ENCODE results near the gene NECAB3. TPM values are rescaled to one million over a fixed set of nuclear protein-coding genes. Genes with fewer than 3 reads are reported as not detected.

Gene NECAB3
- total RNA-seq, 4 donors from 2014 or later, result 30.6 to 71.9 (median 52.9) TPM

- 89 to 97% methylated on average over 4 to 6 of the region's 10 CpGs for WGBS, 2 donors (ENCODE audit: low coverage in 1 of 2)
- Histone ChIP-seq H3K9me3 (no peaks in the 10 kb centered on the region), H3K27me3 (no peaks in the 10 kb centered on the region), H3K4me3 (no peak overlapping the region), H3K27ac (no peak overlapping the region), H3K36me3 (peaks cover 0 to 4% of the 10 kb centered on the region in 2 donors), H3K4me1 (peaks cover 0 to 44% (median 24%) of the 10 kb centered on the region in 3 donors)
- TF ChIP-seq POLR2AphosphoS5 (IDR thresholded peaks at IDR 0.05) (no peak), POLR2A (IDR thresholded peaks at IDR 0.05) (no peak), CTCF (IDR thresholded peaks at IDR 0.05) (no peak), EP300 (IDR thresholded peaks at IDR 0.05) (no peak)
- ATAC-seq, result no peak
Observed at GRCh38 chr20:33650753-33651561, 23.3 kb downstream of the NECAB3 start.

- Histone ChIP-seq H3K9me3 (no peaks in the 10 kb centered on the region), H3K4me3 (no peak overlapping the region), H3K27me3 (no peaks in the 10 kb centered on the region), H3K36me3 (peaks cover 0 to 11% of the 10 kb centered on the region in 2 donors), H3K27ac (no peak overlapping the region), H3K4me1 (peaks cover 0 to 44% (median 24%) of the 10 kb centered on the region in 3 donors)
- 63 to 94% methylated on average over 1 to 5 of the region's 11 CpGs for WGBS, 2 donors (ENCODE audit: low coverage in 1 of 2)
- TF ChIP-seq POLR2A (IDR thresholded peaks at IDR 0.05) (no peak), EP300 (IDR thresholded peaks at IDR 0.05) (no peak), CTCF (IDR thresholded peaks at IDR 0.05) (no peak), POLR2AphosphoS5 (IDR thresholded peaks at IDR 0.05) (no peak)
- no peak for ATAC-seq
Observed at GRCh38 chr20:33650111-33650752, 24.0 kb downstream of the NECAB3 start.

- Histone ChIP-seq H3K9me3 (no peaks in the 10 kb centered on the region), H3K36me3 (peaks cover 0 to 21% of the 10 kb centered on the region in 2 donors), H3K4me1 (peaks cover 0 to 44% (median 24%) of the 10 kb centered on the region in 3 donors), H3K27ac (peak overlapping the region in 3 of 4 donors; percentile 22 to 31 (median 27)), H3K4me3 (no peak overlapping the region), H3K27me3 (no peaks in the 10 kb centered on the region)
- ATAC-seq, result peak; percentile 52
- TF ChIP-seq POLR2A (IDR thresholded peaks at IDR 0.05) (no peak), EP300 (IDR thresholded peaks at IDR 0.05) (no peak), CTCF (IDR thresholded peaks at IDR 0.05) (no peak), POLR2AphosphoS5 (IDR thresholded peaks at IDR 0.05) (no peak)
- WGBS, 2 donors (ENCODE audit: low coverage in 1 of 2), result 39 to 81% methylated on average over 6 to 10 of the region's 19 CpGs
Observed at GRCh38 chr20:33649201-33649681, 25.0 kb downstream of the NECAB3 start.

- ATAC-seq, result no peak
- TF ChIP-seq EP300 (IDR thresholded peaks at IDR 0.05), result no peak
- no peak for TF ChIP-seq CTCF (IDR thresholded peaks at IDR 0.05)
- no peak for TF ChIP-seq POLR2A (IDR thresholded peaks at IDR 0.05)
- no peak for TF ChIP-seq POLR2AphosphoS5 (IDR thresholded peaks at IDR 0.05)
- H3K27me3 ChIP-seq, result no peaks in the 10 kb centered on the region
- H3K9me3 ChIP-seq, result no peaks in the 10 kb centered on the region
- WGBS, 2 donors (ENCODE audit: low coverage in 1 of 2), result 63 to 79% methylated on average over 5 of the region's 14 CpGs
- H3K4me1 ChIP-seq, result peaks cover 0 to 41% (median 19%) of the 10 kb centered on the region in 3 donors
- H3K27ac ChIP-seq, result peak overlapping the region in 1 of 4 donors; percentile 10
- no peak overlapping the region for H3K4me3 ChIP-seq
- H3K36me3 ChIP-seq, result peaks cover 0 to 26% of the 10 kb centered on the region in 2 donors
Observed at GRCh38 chr20:33648396-33649004, 25.7 kb downstream of the NECAB3 start.
